ENCODE data around the gene DCAF6. TPM values are rescaled to one million over a fixed set of nuclear protein-coding genes. Genes with fewer than 3 reads are reported as not detected.

DCAF6 gene
- total RNA-seq, 1 donor from 2014 or later = 42.7 TPM

DNA sequence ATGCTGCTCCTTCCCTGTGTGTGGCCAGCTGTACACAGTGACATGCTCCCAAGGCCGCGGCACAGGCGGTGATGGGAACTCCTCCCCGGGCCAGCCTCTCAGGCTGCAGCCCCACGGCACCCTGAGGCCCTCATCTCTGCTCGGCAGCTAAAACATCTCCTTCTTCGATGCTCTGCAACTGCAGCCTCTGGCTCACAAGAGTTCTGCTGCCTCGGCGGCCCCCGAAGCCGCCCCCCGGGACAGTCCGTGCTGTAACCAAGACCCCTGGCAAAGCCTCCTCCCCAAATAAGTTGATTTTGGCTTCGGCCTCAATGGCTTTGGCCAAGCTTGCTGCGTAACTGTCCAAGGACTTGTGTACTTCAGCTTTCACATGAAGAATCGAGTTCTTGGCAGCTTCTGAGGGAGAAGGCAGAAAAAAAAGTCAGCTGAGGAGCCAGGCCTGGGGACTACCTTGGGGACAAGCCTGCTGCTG is 149.0 kb downstream of the DCAF6 start:
- TF ChIP-seq, protein P1, sequence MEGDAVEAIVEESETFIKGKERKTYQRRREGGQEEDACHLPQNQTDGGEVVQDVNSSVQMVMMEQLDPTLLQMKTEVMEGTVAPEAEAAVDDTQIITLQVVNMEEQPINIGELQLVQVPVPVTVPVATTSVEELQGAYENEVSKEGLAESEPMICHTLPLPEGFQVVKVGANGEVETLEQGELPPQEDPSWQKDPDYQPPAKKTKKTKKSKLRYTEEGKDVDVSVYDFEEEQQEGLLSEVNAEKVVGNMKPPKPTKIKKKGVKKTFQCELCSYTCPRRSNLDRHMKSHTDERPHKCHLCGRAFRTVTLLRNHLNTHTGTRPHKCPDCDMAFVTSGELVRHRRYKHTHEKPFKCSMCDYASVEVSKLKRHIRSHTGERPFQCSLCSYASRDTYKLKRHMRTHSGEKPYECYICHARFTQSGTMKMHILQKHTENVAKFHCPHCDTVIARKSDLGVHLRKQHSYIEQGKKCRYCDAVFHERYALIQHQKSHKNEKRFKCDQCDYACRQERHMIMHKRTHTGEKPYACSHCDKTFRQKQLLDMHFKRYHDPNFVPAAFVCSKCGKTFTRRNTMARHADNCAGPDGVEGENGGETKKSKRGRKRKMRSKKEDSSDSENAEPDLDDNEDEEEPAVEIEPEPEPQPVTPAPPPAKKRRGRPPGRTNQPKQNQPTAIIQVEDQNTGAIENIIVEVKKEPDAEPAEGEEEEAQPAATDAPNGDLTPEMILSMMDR (IDR thresholded peaks at IDR 0.05; ENCODE audit: unreplicated experiment) = no peak
- no peak overlapping the region for H3K27ac Mint-ChIP-seq
- H3K9me3 Mint-ChIP-seq (ENCODE audit: low read depth) = no peaks in the 10 kb centered on the region
- H3K4me3 Mint-ChIP-seq (ENCODE audit: low read depth) = no peak overlapping the region
- no peaks in the 10 kb centered on the region for H3K27me3 Mint-ChIP-seq
- H3K36me3 Mint-ChIP-seq (ENCODE audit: insufficient read depth) = peaks cover 18% of the 10 kb centered on the region
- DNase-seq (ENCODE audit: low spot score, unreplicated experiment) = no peak
- H3K4me1 Mint-ChIP-seq (ENCODE audit: low read depth) = peaks cover 7% of the 10 kb centered on the region

DNA sequence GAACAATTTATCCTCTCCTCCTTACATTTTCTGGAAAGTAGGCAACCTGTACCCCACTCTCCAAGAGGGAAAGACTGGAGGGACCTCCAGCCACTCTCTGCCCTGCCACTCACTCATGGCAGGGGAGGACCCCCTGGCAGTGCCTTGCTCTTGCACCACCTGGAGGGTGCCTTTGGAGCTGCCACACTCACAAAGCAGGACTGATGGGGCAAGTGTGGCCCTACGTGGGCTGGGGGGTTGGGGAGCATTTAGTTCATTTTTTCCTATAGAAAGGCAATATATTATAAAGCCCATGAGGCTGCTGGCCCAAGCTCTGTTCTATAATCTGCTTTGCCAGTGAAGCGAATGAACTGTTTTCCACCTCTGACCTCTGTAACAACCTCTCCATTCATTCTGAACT is 150.0 kb downstream of the DCAF6 start:
- H3K9me3 Mint-ChIP-seq (ENCODE audit: low read depth) = no peaks in the 10 kb centered on the region
- H3K4me3 Mint-ChIP-seq (ENCODE audit: low read depth) = no peak overlapping the region
- TF ChIP-seq, protein P1 (IDR thresholded peaks at IDR 0.05; ENCODE audit: unreplicated experiment) = no peak
- peaks cover 7% of the 10 kb centered on the region for H3K4me1 Mint-ChIP-seq (ENCODE audit: low read depth)
- H3K36me3 Mint-ChIP-seq (ENCODE audit: insufficient read depth) = peaks cover 18% of the 10 kb centered on the region
- H3K27ac Mint-ChIP-seq = no peak overlapping the region
- no peaks in the 10 kb centered on the region for H3K27me3 Mint-ChIP-seq
- DNase-seq (ENCODE audit: low spot score, unreplicated experiment) = no peak

DNA sequence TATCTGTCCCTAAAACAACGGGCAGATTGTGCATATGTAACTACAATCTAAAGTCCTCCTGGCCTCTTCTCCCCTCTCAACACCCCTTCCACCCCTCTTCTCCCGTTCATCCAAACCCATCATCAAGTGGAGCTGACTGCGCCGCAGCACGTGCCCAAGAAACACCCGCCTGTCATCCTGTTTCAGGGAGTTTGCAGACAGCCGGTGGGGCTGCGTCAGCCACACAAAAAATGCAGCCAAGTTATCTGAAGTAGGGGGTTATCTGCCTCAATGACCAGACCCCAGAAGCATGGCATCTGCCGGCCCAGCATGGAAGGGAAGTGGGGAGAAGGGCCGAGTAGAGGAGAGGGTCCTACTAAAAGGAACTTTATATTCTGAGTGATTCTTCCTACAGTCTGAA is 151.2 kb downstream of the DCAF6 start:
- Mint-ChIP-seq H3K4me1 (ENCODE audit: low read depth) (peaks cover 4% of the 10 kb centered on the region), H3K36me3 (ENCODE audit: insufficient read depth) (peaks cover 20% of the 10 kb centered on the region), H3K27me3 (no peaks in the 10 kb centered on the region), H3K27ac (no peak overlapping the region), H3K9me3 (ENCODE audit: low read depth) (no peaks in the 10 kb centered on the region), H3K4me3 (ENCODE audit: low read depth) (no peak overlapping the region)
- DNase-seq (ENCODE audit: low spot score, unreplicated experiment) = no peak
- TF ChIP-seq, protein P1 (IDR thresholded peaks at IDR 0.05; ENCODE audit: unreplicated experiment) = no peak

DNA sequence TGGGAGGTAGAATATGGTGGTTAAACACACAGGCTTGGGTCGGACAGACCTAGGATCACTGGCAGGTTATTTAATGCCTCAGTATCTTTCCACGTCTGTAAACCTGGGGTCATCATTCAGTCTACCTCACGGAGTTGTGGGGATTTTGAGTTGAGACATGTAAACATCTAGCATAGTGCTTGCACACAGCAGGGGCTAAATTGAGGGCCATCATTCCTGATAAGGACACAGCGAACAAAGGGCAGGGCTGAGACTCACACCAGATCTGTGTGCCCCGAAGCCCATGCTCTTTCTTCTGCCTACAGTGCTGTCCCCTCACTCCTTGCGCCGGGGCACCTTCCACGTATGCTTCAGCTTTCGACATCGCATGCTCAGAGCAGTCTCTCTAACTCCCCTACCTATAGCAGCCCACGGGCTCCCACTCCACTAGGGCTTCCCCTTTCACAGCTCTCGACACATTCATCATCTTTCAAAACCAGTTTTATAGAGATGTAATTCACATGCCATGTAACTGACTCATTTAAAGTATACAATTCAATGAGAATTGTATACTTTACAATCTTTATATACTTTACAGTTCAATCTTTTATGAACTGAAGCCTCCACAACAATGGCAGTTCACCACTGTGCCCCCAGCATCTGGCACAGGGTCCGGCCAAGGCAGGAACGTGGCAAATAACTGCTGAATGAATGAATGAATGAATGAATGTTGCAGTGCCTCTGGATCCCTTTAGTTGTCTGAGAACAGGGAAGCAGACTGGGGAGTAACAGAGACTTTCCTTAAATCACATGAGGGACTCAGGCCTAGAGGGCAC is 152.2 kb downstream of the DCAF6 start:
- H3K4me3 Mint-ChIP-seq (ENCODE audit: low read depth) = no peak overlapping the region
- H3K9me3 Mint-ChIP-seq (ENCODE audit: low read depth) = no peaks in the 10 kb centered on the region
- H3K36me3 Mint-ChIP-seq (ENCODE audit: insufficient read depth) = peaks cover 23% of the 10 kb centered on the region
- H3K27ac Mint-ChIP-seq = peak overlapping the region; percentile 12
- no peaks in the 10 kb centered on the region for H3K27me3 Mint-ChIP-seq
- DNase-seq (ENCODE audit: low spot score, unreplicated experiment) = no peak
- peaks cover 4% of the 10 kb centered on the region for H3K4me1 Mint-ChIP-seq (ENCODE audit: low read depth)
- TF ChIP-seq, protein P1 (IDR thresholded peaks at IDR 0.05; ENCODE audit: unreplicated experiment) = no peak

- Mint-ChIP-seq H3K27ac (no peak overlapping the region), H3K27me3 (no peaks in the 10 kb centered on the region), H3K4me1 (ENCODE audit: low read depth) (peaks cover 4% of the 10 kb centered on the region), H3K9me3 (ENCODE audit: low read depth) (no peaks in the 10 kb centered on the region), H3K4me3 (ENCODE audit: low read depth) (no peak overlapping the region), H3K36me3 (ENCODE audit: insufficient read depth) (peaks cover 26% of the 10 kb centered on the region)
- no peak for DNase-seq (ENCODE audit: low spot score, unreplicated experiment)
- TF ChIP-seq, protein P1 (IDR thresholded peaks at IDR 0.05; ENCODE audit: unreplicated experiment) = no peak
These were observed 153.0 kb downstream of the DCAF6 start for GRCh38 chr1:168089326-168089978.
